HepG2 (cell line): Measurements from ENCODE around the gene ELP5. TPM values are rescaled to one million over a fixed set of nuclear protein-coding genes. Genes with fewer than 3 reads are reported as not detected.

Experiments used
- AKAP8 ChIP-seq: sonication (generic); formaldehyde crosslinking; IDR thresholded peaks from 2 replicates; pipeline ENCODE4 v1.5.1; 2020; ENCODE audit warnings: mild to moderate bottlenecking, missing genetic modification reagents
- CCDC6 ChIP-seq: sonication (generic); formaldehyde crosslinking; IDR thresholded peaks from 2 replicates; pipeline ENCODE4 v1.8.1; 2022; ENCODE audit warnings: mild to moderate bottlenecking, missing genetic modification reagents, moderate library complexity
- FOSL2 ChIP-seq: sonication (generic); formaldehyde crosslinking; IDR thresholded peaks from 2 replicates; pipeline ENCODE4 v1.4.0; 2020; ENCODE audit warnings: missing genetic modification reagents
- IRX3 ChIP-seq: sonication (generic); formaldehyde crosslinking; IDR thresholded peaks from 2 replicates; pipeline ENCODE4 v1.8.1; 2023; ENCODE audit warnings: mild to moderate bottlenecking, low read depth, missing genetic modification reagents, borderline replicate concordance
- NCOA2 ChIP-seq: sonication (generic); formaldehyde crosslinking; IDR thresholded peaks from 2 replicates; pipeline ENCODE4 v1.8.0; 2022; ENCODE audit warnings: inconsistent platforms
- SALL2 ChIP-seq: sonication (generic); formaldehyde crosslinking; IDR thresholded peaks from 2 replicates; pipeline ENCODE4 v1.8.1; 2023; ENCODE audit warnings: mild to moderate bottlenecking, missing genetic modification reagents, inconsistent platforms
- TEAD3 ChIP-seq: optimal IDR thresholded peaks from 2 replicates; pipeline ENCODE3; 2016; ENCODE audit warnings: borderline replicate concordance
- ZBTB25 ChIP-seq: IDR thresholded peaks from 2 replicates; pipeline ENCODE4 v1.6.1; 2018; ENCODE audit warnings: missing genetic modification reagents
- ZNF136 ChIP-seq: sonication (generic); formaldehyde crosslinking; IDR thresholded peaks from 2 replicates; pipeline ENCODE4 v1.8.1; 2022; ENCODE audit warnings: low read depth, mild to moderate bottlenecking, moderate library complexity, missing genetic modification reagents
- ZNF143 ChIP-seq: sonication (generic); formaldehyde crosslinking; IDR thresholded peaks from 2 replicates; pipeline ENCODE4 v1.4.0; 2020; ENCODE audit warnings: missing genetic modification reagents
- ZNF224 ChIP-seq: sonication (generic); formaldehyde crosslinking; IDR thresholded peaks from 2 replicates; pipeline ENCODE4 v1.5.0; 2020; ENCODE audit warnings: mild to moderate bottlenecking, missing genetic modification reagents
- ZNF513 ChIP-seq: sonication (generic); formaldehyde crosslinking; conservative IDR thresholded peaks from 2 replicates; pipeline ENCODE4 v1.5.0; 2020; ENCODE audit warnings: missing genetic modification reagents
- ZNF550 ChIP-seq: sonication (generic); formaldehyde crosslinking; IDR thresholded peaks from 2 replicates; pipeline ENCODE4 v1.4.0; 2020; ENCODE audit warnings: mild to moderate bottlenecking, missing genetic modification reagents, borderline replicate concordance
- ZNF563 ChIP-seq: sonication (generic); formaldehyde crosslinking; IDR thresholded peaks from 2 replicates; pipeline ENCODE4 v1.8.0; 2022; ENCODE audit warnings: mild to moderate bottlenecking, moderate library complexity, missing genetic modification reagents
- ZNF619 ChIP-seq: sonication (generic); formaldehyde crosslinking; IDR thresholded peaks from 2 replicates; pipeline ENCODE4 v1.4.0; 2020; ENCODE audit warnings: mild to moderate bottlenecking, missing genetic modification reagents
- ZNF792 ChIP-seq: IDR thresholded peaks from 2 replicates; pipeline ENCODE4 v1.6.1; 2016
- polyA plus RNA-seq, 8 experiments: library from polyadenylated mRNA; depleted of rRNA in 3 of 8; stranded (reverse) in 7 of 8; unstranded in 1 of 8; fragments of >200 nt; fragmentation: Illumina TruSeq in 4 of 8; extraction: Trizol in 4 of 8; gene quantifications; 2 replicates each; pipeline versions ENCODE4 v1.2.1 to v1.2.3, GENCODE V29; 2011 to 2016; ENCODE audit warnings: low read depth in 4 of 8, missing spikeins in 1 of 8, mixed read lengths in 1 of 8; ENCODE audit not compliant: insufficient read depth in 1 of 8
- total RNA-seq, 5 experiments: library from RNA; depleted of rRNA; stranded (reverse); fragments of >200 nt; fragmentation: Illumina TruSeq; extraction: Trizol; gene quantifications; 2 replicates each; pipeline ENCODE4 v1.2.3, GENCODE V29; 2016; ENCODE audit warnings: low read depth in 1 of 5
- TF ChIP-seq, protein P1 (sequence below): sonication (generic); formaldehyde crosslinking; IDR thresholded peaks from 2 replicates; pipeline ENCODE4 v1.4.0; 2020; ENCODE audit warnings: low read depth, missing genetic modification reagents
- TF ChIP-seq, protein P2 (sequence below): sonication (generic); formaldehyde crosslinking; IDR thresholded peaks from 2 replicates; pipeline ENCODE4 v1.5.0; 2020; ENCODE audit warnings: missing genetic modification reagents, mild to moderate bottlenecking, borderline replicate concordance
- TF ChIP-seq, protein P3 (sequence below): sonication (generic); formaldehyde crosslinking; IDR thresholded peaks from 2 replicates; pipeline ENCODE4 v1.5.1; 2020; ENCODE audit warnings: mild to moderate bottlenecking, missing genetic modification reagents, borderline replicate concordance
- TF ChIP-seq, protein P4 (sequence below): sonication (generic); formaldehyde crosslinking; IDR thresholded peaks from 2 replicates; pipeline ENCODE4 v1.4.0; 2020; ENCODE audit warnings: mild to moderate bottlenecking, missing genetic modification reagents

The ELP5 gene
- total and polyA plus RNA-seq, 2 of the 13 experiments (the other 11 are each of a cell fraction or from before 2014, with no cell fraction given), result 67.6 to 69.8 TPM

- TF ChIP-seq ZNF513 (CRISPR knock-in tag) (no peak), ZBTB25 (CRISPR knock-in tag) (peak; percentile 92), NCOA2 (CRISPR knock-in tag) (no peak; the same call in 1 of the 2 replicates), ZNF550 (no peak), ZNF136 (0 out of 2 replicates have a peak, but pooled peaks have one; percentile 17), AKAP8 (CRISPR knock-in tag) (no peak; the same call in 1 of the 2 replicates), ZNF619 (CRISPR knock-in tag) (peak; percentile 25; the same call in 1 of the 2 replicates), ZNF143 (CRISPR knock-in tag) (peak; percentile 70), ZNF224 (CRISPR knock-in tag) (peak; percentile 90), ZNF563 (CRISPR knock-in tag) (peak; percentile 57), SALL2 (CRISPR knock-in tag) (peak; percentile 59), TEAD3 (no peak), CCDC6 (CRISPR knock-in tag) (peak; percentile 72), FOSL2 (CRISPR knock-in tag) (peak; percentile 34), IRX3 (CRISPR knock-in tag) (no peak), ZNF792 (CRISPR knock-in tag) (peak; percentile 85; the same call in 1 of the 2 replicates)
- TF ChIP-seq, protein P1, sequence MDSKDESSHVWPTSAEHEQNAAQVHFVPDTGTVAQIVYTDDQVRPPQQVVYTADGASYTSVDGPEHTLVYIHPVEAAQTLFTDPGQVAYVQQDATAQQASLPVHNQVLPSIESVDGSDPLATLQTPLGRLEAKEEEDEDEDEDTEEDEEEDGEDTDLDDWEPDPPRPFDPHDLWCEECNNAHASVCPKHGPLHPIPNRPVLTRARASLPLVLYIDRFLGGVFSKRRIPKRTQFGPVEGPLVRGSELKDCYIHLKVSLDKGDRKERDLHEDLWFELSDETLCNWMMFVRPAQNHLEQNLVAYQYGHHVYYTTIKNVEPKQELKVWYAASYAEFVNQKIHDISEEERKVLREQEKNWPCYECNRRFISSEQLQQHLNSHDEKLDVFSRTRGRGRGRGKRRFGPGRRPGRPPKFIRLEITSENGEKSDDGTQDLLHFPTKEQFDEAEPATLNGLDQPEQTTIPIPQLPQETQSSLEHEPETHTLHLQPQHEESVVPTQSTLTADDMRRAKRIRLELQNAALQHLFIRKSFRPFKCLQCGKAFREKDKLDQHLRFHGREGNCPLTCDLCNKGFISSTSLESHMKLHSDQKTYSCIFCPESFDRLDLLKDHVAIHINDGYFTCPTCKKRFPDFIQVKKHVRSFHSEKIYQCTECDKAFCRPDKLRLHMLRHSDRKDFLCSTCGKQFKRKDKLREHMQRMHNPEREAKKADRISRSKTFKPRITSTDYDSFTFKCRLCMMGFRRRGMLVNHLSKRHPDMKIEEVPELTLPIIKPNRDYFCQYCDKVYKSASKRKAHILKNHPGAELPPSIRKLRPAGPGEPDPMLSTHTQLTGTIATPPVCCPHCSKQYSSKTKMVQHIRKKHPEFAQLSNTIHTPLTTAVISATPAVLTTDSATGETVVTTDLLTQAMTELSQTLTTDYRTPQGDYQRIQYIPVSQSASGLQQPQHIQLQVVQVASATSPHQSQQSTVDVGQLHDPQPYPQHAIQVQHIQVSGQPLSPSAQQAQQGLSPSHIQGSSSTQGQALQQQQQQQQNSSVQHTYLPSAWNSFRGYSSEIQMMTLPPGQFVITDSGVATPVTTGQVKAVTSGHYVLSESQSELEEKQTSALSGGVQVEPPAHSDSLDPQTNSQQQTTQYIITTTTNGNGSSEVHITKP (CRISPR knock-in tag), result peak; percentile 49; the same call in 1 of the 2 replicates
- TF ChIP-seq, protein P2, sequence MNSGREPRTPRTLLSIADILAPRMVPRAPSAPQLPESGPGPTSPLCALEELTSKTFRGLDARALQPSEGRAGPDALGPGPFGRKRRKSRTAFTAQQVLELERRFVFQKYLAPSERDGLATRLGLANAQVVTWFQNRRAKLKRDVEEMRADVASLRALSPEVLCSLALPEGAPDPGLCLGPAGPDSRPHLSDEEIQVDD (CRISPR knock-in tag), result peak; percentile 68; the same call in 1 of the 2 replicates
- TF ChIP-seq, protein P3, sequence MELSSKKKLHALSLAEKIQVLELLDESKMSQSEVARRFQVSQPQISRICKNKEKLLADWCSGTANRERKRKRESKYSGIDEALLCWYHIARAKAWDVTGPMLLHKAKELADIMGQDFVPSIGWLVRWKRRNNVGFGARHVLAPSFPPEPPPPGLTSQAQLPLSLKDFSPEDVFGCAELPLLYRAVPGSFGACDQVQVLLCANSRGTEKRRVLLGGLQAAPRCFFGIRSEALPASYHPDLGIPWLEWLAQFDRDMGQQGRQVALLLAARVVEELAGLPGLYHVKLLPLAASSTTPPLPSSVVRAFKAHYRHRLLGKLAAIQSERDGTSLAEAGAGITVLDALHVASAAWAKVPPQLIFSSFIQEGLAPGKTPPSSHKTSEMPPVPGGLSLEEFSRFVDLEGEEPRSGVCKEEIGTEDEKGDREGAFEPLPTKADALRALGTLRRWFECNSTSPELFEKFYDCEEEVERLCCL (CRISPR knock-in tag), result no peak
- TF ChIP-seq, protein P4, sequence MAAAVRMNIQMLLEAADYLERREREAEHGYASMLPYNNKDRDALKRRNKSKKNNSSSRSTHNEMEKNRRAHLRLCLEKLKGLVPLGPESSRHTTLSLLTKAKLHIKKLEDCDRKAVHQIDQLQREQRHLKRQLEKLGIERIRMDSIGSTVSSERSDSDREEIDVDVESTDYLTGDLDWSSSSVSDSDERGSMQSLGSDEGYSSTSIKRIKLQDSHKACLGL (CRISPR knock-in tag), result peak; percentile 78
Measured at GRCh38 chr17:7252176-7253043, at the start of gene ELP5 (continued).
